Glomerular visceral epithelial cell (primary cell): ENCODE results near the gene C12orf60.

Experiments
- DNase-seq: peaks from one replicate; pipeline ENCODE4 v3.0.0-alpha.2; 2016; ENCODE audit errors: extremely low spot score

Gene C12orf60

DNA sequence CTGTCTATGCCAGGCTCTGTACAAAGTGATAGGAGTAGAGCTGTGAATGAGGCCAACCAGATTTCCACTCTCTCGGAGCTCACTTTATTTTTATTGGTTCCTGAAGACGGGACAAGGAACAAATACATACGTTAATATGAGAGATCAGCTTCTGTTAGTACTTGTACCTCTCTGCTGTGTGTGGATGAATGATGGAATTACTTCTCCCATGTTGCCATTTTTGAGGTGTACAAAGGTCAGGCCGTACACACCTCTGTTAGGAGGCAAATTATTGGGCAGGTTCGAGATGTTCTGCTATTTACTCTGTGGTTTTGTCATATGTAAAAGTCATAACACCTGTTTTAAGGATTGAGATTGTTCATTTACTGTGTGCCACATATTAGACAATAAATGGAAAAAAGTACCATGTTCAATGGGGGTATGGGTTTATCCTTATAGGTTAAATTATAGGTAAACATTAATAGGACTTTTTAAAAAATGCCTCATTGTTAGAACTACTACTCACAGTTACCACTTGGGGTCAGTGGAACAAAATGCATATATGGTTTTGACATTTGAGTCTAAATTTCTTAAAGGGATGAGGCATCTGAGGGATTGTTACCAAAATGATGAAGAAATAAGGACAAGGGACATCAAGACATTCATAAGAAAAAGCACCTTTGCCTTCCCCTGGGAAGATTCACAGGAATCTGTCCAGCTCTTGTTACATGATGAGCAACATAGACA, 27.1 kb upstream of the C12orf60 start:
- DNase-seq, result no peak

DNA sequence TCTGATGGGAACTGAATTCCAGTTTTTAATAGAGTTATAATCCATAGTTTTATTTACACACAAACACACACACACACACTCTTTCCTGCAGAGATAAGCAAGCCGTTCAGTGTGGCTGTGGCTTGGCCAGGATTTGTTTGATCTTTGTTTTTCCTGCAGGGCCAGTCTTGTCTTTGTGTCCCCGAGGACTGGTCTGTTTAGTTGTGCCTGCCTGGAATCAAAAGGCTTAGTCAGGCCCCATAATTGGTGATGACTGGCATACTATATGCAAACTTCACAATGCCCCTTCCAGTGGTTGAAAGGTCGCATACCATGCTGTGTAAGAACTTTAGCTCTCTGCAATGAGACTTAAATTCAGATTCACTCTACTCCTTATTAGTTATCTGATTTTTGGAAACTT, 26.2 kb upstream of the C12orf60 start:
- DNase-seq, result no peak

DNA sequence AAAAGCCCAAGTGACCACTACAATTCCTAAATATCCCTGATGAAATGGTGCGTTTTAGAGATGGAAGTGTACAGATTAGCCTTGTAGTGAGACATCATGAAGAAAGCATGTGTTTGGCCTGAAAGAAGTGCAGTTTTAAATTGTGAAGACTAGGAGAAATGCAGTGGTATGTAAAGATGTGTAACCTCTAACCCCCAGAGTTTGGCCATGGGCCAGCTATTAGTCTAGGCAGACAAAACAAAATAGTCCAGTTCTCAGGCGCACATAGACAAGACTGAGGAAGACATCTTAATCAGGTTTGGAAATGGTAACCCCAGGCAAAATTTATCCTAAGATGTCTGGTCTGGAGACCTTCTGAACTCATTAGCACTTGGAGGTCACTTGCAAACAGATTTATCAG, 23.6 kb upstream of the C12orf60 start:
- DNase-seq, result no peak

DNA sequence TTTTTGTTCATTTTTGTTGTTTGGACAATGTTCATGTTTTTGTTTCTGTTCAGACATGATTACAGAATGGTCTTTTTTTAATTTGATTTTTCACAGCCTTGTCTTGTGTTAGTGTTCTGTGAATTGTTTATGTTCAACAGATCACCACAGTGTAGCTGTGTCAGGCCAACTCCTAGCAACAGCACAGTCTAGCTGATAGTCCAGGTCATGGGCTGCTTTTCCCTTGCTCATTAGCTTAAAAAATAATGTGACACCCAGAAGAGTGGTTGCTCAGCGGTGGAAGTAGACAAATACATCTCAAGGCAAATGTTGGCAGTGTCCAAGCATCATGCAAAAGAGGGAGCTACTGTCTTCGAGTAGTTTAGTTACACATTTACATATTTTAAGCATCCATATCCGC, 22.6 kb upstream of the C12orf60 start:
- DNase-seq, result no peak

DNA sequence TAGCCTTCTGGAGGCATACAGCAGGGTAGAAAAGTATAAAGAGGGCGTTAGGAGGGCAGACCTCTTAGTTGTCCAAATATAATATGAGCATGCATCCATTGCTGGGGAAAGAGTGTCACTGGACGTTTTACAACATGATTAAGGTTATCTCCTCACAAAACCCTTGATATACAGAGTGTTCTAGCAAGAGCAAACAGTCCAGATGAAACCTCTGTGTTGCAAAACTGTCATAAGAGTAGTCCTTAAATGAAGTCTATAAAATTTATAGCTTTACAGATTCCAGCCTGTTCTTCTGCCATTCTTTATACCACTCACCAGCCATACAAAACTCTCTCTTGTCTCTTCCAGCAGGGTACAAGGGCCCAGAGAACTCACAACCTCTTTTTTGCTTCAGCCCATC, 21.9 kb upstream of the C12orf60 start:
- DNase-seq, result no peak

DNA sequence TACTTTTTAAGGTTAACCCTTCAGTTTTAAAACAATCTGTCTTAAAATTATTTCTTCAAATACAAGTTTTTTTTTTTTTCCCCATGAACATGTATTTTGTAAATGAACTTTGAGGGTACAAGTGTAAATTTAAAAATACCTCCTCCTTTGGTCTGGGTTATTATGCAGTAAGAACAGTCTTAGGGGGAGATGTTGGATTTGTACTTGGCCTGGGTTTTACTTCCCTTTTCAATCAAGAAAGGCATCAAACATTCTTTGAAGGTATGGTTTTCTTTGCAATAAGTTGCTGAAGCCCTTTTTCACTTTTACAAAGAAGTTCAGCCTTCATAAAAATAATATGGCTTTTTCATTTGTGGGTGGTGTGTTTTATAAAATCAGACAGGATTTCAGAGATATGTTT, 20.7 kb upstream of the C12orf60 start:
- no peak for DNase-seq

DNA sequence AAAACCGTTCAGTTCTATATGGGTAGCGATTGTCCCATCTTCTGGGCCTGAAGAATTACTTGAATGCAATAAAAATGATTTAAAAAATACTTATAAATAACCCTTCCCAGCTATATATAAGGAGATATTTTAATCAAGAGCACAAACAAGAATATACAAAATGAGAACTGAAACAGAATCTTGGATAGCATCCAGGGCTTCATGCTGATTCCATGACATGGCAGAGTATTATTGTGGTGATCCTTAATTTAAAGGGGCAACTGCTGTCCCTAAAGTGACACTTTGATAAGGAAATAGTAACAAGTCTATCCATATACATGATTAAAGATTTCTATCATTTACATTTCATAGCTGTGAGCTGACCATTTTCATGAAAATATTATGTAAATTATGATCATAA, 19.0 kb upstream of the C12orf60 start:
- DNase-seq, result no peak

DNA sequence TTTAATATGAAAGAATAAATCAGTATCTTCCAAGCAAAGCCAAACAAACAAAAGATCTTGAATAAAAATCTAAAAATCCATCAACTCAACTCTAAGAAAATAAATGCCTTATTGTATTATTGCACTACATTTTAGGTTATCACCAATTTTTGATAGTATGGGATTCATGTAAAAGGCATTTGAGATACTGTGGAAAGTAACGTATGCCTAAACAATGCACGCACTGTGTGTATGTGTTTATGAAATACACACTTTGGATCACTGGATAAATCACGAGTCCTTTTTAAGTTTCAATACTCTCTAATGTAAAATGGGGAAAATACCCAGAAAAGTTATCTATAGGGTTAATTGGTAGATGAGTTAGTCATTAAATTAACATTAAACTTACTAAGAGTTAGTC, 17.9 kb upstream of the C12orf60 start:
- no peak for DNase-seq

DNA sequence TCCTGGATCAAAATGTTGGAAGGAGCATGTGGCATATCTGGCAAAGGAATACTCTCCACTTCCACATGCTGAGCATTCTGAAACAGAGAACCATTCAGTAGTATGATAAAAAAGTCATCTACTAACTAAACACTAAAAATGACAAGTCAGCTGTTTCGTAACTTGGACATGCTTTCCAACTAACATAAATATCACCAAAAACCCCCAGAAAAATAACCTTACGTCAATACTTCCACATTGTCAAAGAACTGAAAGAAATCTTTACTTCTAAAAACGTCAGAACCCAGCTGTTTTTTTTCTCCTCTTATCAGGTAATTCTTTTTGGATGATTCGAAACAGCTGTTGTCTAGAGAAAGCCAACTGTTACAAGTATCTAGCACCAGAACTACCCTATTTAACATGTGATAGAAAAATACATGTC, 8.4 kb upstream of the C12orf60 start:
- DNase-seq, result no peak

DNA sequence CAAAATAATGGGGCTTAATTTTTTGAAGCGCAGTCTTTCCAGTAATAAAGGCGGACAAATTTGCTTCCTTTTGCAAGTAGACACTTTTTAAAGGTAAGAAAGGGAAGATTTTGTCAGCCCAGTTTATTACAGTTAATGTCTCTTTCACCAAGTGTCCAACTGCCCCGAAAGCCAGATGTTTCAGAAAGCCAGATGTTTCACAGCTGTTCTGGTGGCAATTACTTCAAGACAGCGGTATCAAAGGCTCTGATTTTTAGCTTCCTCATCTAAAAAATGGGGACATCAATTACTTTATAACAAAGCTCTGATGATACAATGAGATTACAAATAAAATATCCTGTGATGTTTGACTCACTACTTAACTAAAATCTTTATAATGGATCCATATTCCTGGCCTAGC, 1.2 kb upstream of the C12orf60 start:
- no peak for DNase-seq

DNA sequence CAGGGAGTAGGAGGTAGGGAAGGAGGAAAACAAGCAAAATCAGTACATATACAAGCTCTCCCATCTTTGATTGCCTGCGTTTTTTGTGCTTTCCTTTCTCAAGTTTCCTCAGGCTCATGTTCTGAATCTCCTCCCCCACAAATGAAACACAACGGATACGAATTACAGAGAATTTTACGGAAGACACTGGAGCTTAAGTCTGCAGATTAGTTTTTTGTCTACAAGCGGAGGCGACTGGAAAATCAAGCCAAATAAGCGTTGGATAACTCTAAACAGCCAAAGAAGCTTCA, 804 bp upstream of the C12orf60 start:
- DNase-seq, result no peak

DNA sequence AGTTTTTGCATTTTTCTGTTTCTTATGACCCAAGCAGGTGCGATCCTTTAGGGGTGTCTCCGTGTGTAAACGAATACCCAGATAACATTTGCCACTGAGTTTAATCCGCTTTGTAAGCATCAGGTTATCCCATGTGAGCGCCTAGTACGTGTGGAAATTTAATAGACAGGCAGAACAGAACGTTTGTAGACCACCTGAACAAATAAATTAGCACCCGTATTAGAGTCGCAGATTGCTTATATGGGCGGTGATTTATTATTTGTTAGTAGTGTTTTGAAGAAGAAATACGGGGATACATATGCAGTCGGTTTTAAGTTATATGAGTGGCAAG, 325 bp downstream of the C12orf60 start:
- no peak for DNase-seq

DNA sequence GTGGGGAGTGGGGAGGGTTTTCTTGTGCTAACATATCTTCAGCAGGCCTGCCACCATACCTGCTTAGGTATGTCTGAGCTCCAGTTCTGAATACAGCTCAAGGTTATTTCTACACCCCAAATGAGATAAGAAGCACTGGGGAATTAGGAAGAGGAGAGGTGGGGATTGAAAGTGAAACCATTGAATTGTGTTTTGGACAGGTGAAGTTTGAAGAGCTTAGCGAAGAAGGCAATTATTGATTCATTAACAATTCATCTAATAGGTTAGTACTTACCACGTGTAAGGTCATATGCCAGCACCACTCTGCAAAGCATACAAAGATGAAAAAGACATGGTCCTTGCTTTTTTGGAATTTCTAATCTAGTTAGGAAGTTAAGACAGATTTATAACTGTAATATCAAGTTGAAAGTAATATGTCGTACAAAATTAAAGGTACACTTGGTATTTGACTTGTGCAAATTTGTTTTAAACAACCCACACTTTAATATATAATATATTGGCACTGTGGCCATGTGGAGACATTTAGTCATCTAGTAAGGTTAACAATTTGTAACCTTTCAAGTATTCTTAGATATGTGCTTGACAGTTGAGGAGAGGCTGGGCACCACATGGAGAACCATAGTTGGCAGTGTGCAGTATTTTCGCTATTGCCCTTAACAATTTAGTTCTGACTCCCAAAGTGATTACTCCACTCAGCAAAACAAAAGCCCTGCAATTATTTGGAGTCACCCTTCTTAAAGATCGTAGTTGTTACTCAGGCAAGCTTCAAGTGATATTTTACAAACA, 6.9 kb downstream of the C12orf60 start:
- no peak for DNase-seq

DNA sequence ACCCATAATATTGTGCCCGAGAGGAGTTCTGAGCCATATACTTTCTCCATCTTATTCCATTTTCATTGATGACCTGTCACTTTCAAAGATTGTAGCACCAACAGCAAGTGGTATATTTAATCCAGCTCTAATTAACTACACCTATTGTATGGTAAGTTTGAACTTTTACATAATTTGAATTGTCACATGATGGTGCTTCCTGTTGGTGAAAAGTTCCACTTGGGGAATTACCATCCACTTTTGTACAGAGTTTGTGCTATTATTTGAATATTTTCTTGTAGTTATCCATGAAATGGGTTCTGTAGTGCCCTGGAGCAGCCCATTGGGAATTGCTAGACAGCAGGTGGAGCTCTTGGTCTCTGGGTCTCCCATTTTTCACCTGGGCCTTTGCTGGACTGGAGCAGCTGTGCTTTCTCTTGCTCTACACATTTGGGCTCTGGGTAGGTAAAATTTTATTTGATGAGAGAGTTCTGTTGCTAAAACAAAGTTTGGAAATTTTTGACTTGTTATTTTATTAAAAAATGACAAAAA, 7.5 kb downstream of the C12orf60 start:
- DNase-seq, result peak; percentile 25

DNA sequence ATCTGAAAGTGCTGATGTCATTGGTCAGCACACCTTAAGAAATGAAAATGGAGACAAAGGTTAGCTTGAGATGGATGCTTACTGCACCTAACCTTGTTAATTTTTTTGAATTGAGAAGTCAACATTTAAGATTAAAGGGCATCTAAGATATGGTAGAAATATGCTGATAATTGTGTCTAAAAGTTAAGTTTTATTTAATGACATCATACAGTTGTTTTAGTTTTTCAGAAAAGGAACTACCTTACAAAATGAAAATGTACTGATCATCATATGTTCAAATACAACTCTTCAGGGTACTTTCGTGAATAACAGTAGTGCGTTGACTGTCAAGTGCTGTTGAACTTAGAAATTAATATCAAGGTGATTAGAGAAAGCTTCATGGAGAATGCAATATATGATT, 8.0 kb downstream of the C12orf60 start:
- DNase-seq, result no peak

DNA sequence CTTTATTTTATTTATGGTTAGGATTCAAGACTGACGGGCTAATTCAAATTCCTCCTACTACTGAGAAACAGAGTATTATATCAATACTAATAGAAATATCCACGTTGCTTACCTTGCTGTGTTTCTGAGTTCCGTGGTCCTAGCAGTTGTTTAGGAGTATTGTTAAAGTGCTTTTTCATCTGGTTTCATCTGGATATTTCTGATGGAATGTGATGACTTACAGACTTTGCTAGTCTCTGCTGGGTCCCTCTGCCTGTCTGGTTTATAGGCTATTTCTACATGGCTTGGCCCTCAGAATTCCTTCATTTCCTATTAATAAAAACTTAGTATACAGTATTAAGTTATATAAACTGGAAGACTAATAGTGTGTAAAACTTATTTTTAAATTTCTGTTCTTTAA, 10.5 kb downstream of the C12orf60 start, which contains the start of gene SMCO3:
Gene SMCO3 (minus strand): TSS at position 169 of the 400 bp plus-strand sequence. CDS start 7,502 bp downstream, outside the sequence.
- DNase-seq, result no peak

DNA sequence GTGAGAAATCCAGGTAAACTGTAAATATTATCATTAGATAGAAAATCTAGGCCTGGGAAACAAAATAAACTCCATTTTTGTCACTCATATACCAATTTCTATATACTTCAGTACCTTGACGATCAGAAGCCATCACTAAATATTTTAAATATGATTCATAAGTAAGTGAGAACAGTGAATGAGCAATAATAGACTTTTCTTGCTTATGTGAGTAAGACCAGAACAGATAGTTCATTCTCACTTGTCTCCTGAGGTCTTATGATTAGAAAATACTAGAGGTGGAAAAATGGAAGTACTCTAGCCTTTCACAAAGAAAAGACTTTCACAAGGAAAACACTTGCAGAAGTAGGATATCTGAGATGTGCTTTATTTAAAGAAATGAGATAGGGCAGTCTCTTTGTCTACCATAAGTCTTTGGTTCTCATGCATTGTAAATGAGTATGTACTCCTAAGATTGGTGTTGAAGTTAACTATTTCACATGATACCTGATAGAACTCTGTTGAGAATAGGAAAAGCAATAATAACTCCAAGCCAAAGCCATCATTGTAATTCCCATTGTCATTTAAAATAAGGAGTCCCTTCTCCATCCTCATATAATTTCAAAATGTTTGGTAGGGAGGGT, 20.7 kb downstream of the C12orf60 start:
- DNase-seq, result no peak

DNA sequence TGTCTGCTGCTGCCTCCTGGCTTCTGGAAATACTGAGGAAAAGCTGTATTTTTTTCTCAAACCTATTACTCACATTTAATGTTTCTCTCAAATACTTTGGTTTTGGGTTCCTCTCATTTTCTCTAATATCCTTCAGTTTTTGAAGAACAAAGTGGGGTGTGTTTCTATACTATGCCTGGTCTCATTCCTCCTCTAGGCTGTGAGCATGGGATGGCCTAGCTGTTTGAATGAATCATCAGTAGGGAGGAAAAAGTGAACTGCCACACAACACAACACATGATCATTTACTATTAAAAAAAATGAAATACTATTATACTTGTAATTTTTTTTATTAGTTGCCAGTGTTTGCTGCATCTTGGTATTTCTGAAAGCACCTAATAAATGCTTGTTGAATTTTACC, 21.8 kb downstream of the C12orf60 start:
- DNase-seq, result no peak

DNA sequence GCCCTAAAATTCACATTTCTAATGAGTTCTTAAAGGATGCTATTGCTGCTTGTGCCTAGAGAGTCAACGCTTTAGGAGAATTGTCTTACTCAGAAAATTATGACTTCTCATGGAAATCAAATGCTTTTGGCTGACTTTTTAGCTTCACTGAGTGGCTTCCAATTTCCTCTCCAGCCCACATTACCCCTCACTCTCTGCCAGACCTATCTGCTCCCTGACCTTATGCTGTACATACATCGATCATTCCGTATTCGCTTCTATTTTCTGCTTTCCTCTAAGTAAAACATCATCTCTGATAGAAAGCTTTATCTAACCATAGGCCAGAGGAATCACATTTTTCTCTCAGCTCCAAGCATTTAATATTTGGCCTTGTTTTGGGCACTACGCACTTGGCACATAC, 23.0 kb downstream of the C12orf60 start:
- no peak for DNase-seq

DNA sequence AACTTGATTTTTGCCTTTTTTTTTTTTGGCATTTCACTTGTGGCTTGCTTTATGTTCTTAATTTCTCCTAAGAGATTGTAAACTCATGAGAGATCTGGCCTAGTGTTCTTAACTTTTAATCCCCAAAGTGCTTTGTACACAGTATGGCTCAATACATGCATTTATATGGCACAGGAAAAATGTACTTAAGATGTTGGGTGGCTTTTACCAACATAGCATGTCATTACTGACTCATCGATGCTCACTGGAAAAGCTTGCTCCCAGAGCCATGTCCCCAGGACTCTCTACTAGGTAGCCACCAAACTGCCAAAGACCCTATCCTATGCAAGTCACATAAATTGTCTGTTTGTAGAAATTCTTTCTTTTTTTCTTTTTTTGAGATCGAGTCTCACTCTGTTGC, 23.6 kb downstream of the C12orf60 start:
- no peak for DNase-seq

DNA sequence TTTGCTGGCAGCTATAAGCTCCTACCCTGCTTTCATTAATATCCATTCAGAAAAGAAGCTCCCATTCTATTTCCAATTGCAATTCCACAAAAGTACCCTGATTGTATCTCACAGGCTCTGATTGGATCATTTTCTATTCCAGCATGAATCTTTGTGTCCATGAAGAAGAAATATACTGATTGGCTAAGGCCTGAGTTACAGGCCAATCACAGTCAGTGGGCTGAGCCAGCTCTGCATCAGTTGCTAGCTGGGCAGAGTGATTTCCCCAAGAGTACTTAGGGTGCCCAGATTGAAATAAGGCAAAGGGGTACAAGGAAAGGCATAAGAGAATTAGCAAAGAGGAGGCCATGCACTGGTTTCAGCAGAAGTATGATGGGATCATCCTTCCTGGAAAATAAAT, 25.4 kb downstream of the C12orf60 start:
- DNase-seq, result peak; percentile 12

DNA sequence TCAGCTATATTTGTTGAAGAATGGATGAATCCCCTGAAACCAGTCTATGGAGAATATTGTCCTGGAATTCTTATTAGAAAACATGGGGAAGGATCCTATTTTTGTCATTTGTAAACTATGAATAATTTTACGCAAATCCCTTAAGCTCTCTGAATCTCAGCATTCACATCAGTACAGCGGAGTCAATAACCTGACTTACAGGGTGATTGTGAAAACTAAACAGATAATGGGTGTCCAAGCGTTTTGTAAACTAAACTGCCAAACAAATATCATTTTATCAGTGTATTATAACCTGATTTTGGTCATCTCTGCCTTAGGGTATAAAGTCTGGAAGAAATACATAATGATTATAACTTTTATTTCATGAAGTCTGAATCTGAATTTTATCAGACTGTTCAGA, 29.9 kb downstream of the C12orf60 start:
- no peak for DNase-seq

DNA sequence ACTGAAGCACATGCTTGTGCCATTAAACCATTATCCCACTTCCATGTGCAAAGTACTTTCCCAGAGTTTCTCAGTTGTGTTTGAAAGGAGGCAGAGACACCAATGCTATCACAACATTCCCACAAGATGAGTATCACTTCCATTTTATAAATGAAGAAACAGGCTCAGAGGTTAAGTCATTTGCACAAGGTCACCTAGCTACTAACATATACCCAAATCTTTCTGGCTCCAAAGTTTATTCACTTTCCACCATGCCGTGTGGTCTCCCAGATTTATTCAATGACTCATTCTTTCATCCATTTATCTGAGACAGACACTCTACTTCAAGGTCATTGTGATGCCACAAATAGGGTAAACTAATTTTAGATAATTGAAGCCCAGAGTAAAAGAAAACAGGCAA, 30.5 kb downstream of the C12orf60 start:
- DNase-seq, result no peak
